ENCODE results near the gene DPP6.

GRCh38 chr7:154937837-154938236, 885.6 kb downstream of the DPP6 start:
- TF ChIP-seq REST (IDR thresholded peaks at IDR 0.05; ENCODE audit: insufficient read depth in 1 of 2, low read depth in 2 of 2, low read length in 1 of 2) (no peak), POLR2AphosphoS5 (IDR thresholded peaks at IDR 0.05; ENCODE audit: low read depth, low read length) (no peak)

Measured in Panc1 (cell line).